WTC11 (cell line): ENCODE results near the gene THSD4. TPM values are rescaled to one million over a fixed set of nuclear protein-coding genes. Genes with fewer than 3 reads are reported as not detected.

Experiments used
- ATAC-seq: fragments of 200-7000 bp; cut with Tn5 transposase; 2 replicates; pipeline ENCODE4 v1.10.0; 2021; ENCODE audit warnings: mild to moderate bottlenecking, moderate library complexity
- CTCF ChIA-PET: fragments of 300-600 bp; sonication (Branson Sonifier 250); formaldehyde crosslinking; loops from one replicate; lab custom pipeline; 2021; ENCODE audit warnings: antibody characterized with exemption; lab: Charles Lee
- POLR2A ChIA-PET: fragments of 350-600 bp; sonication (Branson Sonifier 250); formaldehyde crosslinking; loops from one replicate; lab custom pipeline; 2021; ENCODE audit warnings: antibody characterized with exemption; lab: Charles Lee
- DNase-seq: peaks from one replicate; pipeline ENCODE4 v3.0.0; 2021; ENCODE audit warnings: low spot score
- H3K27ac Mint-ChIP-seq: 2 replicates; pipeline ENCODE4 v1.8.0; 2021; ENCODE audit warnings: mixed read lengths
- H3K27me3 Mint-ChIP-seq: 2 replicates; pipeline ENCODE4 v1.8.0; 2021; ENCODE audit warnings: low read depth, mild to moderate bottlenecking, moderate library complexity, mixed read lengths
- H3K36me3 Mint-ChIP-seq: 2 replicates; pipeline ENCODE4 v1.8.0; 2021; ENCODE audit warnings: mixed read lengths
- H3K4me1 Mint-ChIP-seq: 2 replicates; pipeline ENCODE4 v1.8.0; 2022; ENCODE audit warnings: mixed read lengths
- H3K4me3 Mint-ChIP-seq: 2 replicates; pipeline ENCODE4 v1.8.0; 2021; ENCODE audit warnings: mild to moderate bottlenecking, moderate library complexity, mixed read lengths
- H3K9me3 Mint-ChIP-seq: 2 replicates; pipeline ENCODE4 v1.8.0; 2021; ENCODE audit warnings: mixed read lengths
- ATF1 ChIP-seq: sonication (generic); formaldehyde crosslinking; IDR thresholded peaks from 2 replicates; pipeline ENCODE4 v1.8.1; 2023; ENCODE audit warnings: mild to moderate bottlenecking, moderate library complexity, missing genetic modification reagents
- CDX4 ChIP-seq: fragments of 250-450 bp; sonication (Bioruptor Pico); IDR thresholded peaks from 2 replicates; pipeline ENCODE4 v1.9.0; 2021; ENCODE audit warnings: moderate library complexity, mild to moderate bottlenecking, inconsistent platforms, borderline replicate concordance
- CREM ChIP-seq: sonication (generic); formaldehyde crosslinking; IDR thresholded peaks from 2 replicates; pipeline ENCODE4 v1.8.1; 2022; ENCODE audit warnings: mild to moderate bottlenecking, missing genetic modification reagents, moderate library complexity
- E2F5 ChIP-seq: sonication (generic); formaldehyde crosslinking; IDR thresholded peaks from 2 replicates; pipeline ENCODE4 v1.8.1; 2022; ENCODE audit warnings: mild to moderate bottlenecking, moderate library complexity, missing genetic modification reagents
- ELF4 ChIP-seq: sonication (generic); formaldehyde crosslinking; IDR thresholded peaks from 2 replicates; pipeline ENCODE4 v1.8.1; 2022; ENCODE audit warnings: low read depth, mild to moderate bottlenecking, moderate library complexity, missing genetic modification reagents
- EMX1 ChIP-seq: fragments of 250-450 bp; sonication (Bioruptor Pico); IDR thresholded peaks from 2 replicates; pipeline ENCODE4 v1.8.0; 2021; ENCODE audit warnings: mild to moderate bottlenecking
- ESRRA ChIP-seq: sonication (generic); formaldehyde crosslinking; IDR thresholded peaks from 2 replicates; pipeline ENCODE4 v1.8.1; 2022; ENCODE audit warnings: mild to moderate bottlenecking, missing genetic modification reagents, borderline replicate concordance
- ETV6 ChIP-seq: sonication (generic); formaldehyde crosslinking; IDR thresholded peaks from 2 replicates; pipeline ENCODE4 v1.8.1; 2022; ENCODE audit warnings: mild to moderate bottlenecking, missing genetic modification reagents
- FOXP1 ChIP-seq: sonication (generic); formaldehyde crosslinking; IDR thresholded peaks from 2 replicates; pipeline ENCODE4 v1.8.0; 2022; ENCODE audit warnings: missing genetic modification reagents, mild to moderate bottlenecking, moderate library complexity, borderline replicate concordance
- FOXP4 ChIP-seq: sonication (generic); formaldehyde crosslinking; IDR thresholded peaks from 2 replicates; pipeline ENCODE4 v1.8.0; 2022; ENCODE audit warnings: mild to moderate bottlenecking, missing genetic modification reagents
- GABPB1 ChIP-seq: sonication (generic); formaldehyde crosslinking; IDR thresholded peaks from 2 replicates; pipeline ENCODE4 v1.8.1; 2023; ENCODE audit warnings: mild to moderate bottlenecking, missing genetic modification reagents
- GRHL2 ChIP-seq: fragments of 250-450 bp; sonication (Bioruptor Pico); IDR thresholded peaks from 2 replicates; pipeline ENCODE4 v1.8.0; 2022; ENCODE audit warnings: mild to moderate bottlenecking, moderate library complexity; ENCODE audit not compliant: insufficient replicate concordance, severe bottlenecking
- GTF2I ChIP-seq: fragments of 250-450 bp; sonication (Bioruptor Pico); conservative IDR thresholded peaks from 2 replicates; pipeline ENCODE4 v1.4.0; 2021; ENCODE audit warnings: mild to moderate bottlenecking
- IRF2 ChIP-seq: sonication (generic); formaldehyde crosslinking; IDR thresholded peaks from 2 replicates; pipeline ENCODE4 v1.8.0; 2022; ENCODE audit warnings: low read depth, missing genetic modification reagents, borderline replicate concordance
- KAT7 ChIP-seq: sonication (generic); formaldehyde crosslinking; IDR thresholded peaks from 2 replicates; pipeline ENCODE4 v1.8.1; 2023; ENCODE audit warnings: missing genetic modification reagents, mild to moderate bottlenecking, borderline replicate concordance
- MLX ChIP-seq: sonication (generic); formaldehyde crosslinking; IDR thresholded peaks from 2 replicates; pipeline ENCODE4 v1.8.1; 2023; ENCODE audit warnings: mild to moderate bottlenecking, missing genetic modification reagents, moderate library complexity
- MXD4 ChIP-seq: fragments of 250-450 bp; sonication (Bioruptor Pico); IDR thresholded peaks from 2 replicates; pipeline ENCODE4 v1.8.0; 2021; ENCODE audit warnings: mild to moderate bottlenecking, moderate library complexity, borderline replicate concordance
- NFATC4 ChIP-seq: fragments of 250-450 bp; sonication (Bioruptor Pico); IDR thresholded peaks from 2 replicates; pipeline ENCODE4 v1.9.0; 2021; ENCODE audit warnings: mild to moderate bottlenecking
- NFE2L1 ChIP-seq: sonication (generic); formaldehyde crosslinking; IDR thresholded peaks from 2 replicates; pipeline ENCODE4 v1.8.1; 2023; ENCODE audit warnings: missing genetic modification reagents
- OVOL2 ChIP-seq: fragments of 250-450 bp; sonication (Bioruptor Pico); IDR thresholded peaks from 2 replicates; pipeline ENCODE4 v1.9.0; 2021; ENCODE audit warnings: mild to moderate bottlenecking, borderline replicate concordance
- PRRX2 ChIP-seq: fragments of 250-450 bp; sonication (Bioruptor Pico); IDR thresholded peaks from 2 replicates; pipeline ENCODE4 v1.8.0; 2021; ENCODE audit warnings: mild to moderate bottlenecking
- RORB ChIP-seq: fragments of 250-450 bp; sonication (Bioruptor Pico); IDR thresholded peaks from 2 replicates; pipeline ENCODE4 v1.9.0; 2021; ENCODE audit warnings: mild to moderate bottlenecking
- SMAD4 ChIP-seq: sonication (generic); formaldehyde crosslinking; IDR thresholded peaks from 2 replicates; pipeline ENCODE4 v1.8.0; 2022; ENCODE audit warnings: mild to moderate bottlenecking, missing genetic modification reagents
- SOX15 ChIP-seq: fragments of 250-450 bp; sonication (Bioruptor Pico); IDR thresholded peaks from 2 replicates; pipeline ENCODE4 v1.9.0; 2021; ENCODE audit warnings: mild to moderate bottlenecking
- ZBTB21 ChIP-seq: sonication (generic); formaldehyde crosslinking; IDR thresholded peaks from 2 replicates; pipeline ENCODE4 v1.8.1; 2023; ENCODE audit warnings: mild to moderate bottlenecking, missing genetic modification reagents, borderline replicate concordance
- ZNF121 ChIP-seq: sonication (generic); formaldehyde crosslinking; IDR thresholded peaks from 2 replicates; pipeline ENCODE4 v1.8.0; 2023; ENCODE audit warnings: missing genetic modification reagents
- ZNF138 ChIP-seq: sonication (generic); formaldehyde crosslinking; conservative IDR thresholded peaks from 2 replicates; pipeline ENCODE4 v1.8.1; 2022; ENCODE audit warnings: mild to moderate bottlenecking, moderate library complexity, missing genetic modification reagents
- ZNF425 ChIP-seq: fragments of 250-450 bp; sonication (Bioruptor Pico); conservative IDR thresholded peaks from 2 replicates; pipeline ENCODE4 v1.9.0; 2021; ENCODE audit warnings: mild to moderate bottlenecking
- ZNF671 ChIP-seq: fragments of 250-450 bp; sonication (Bioruptor Pico); IDR thresholded peaks from 2 replicates; pipeline ENCODE4 v1.8.0; 2021; ENCODE audit warnings: mild to moderate bottlenecking
- total RNA-seq: library from RNA; stranded (reverse); gene quantifications from 3 replicates; pipeline ENCODE4 v1.2.3, GENCODE V29; 2021

The THSD4 gene
- total RNA-seq, 1 experiment from 2014 or later, result 7.8 TPM

GRCh38 chr15:71758711-71759110 lies 643.4 kb downstream of the THSD4 start:
- DNase-seq, result no peak
- no peak for TF ChIP-seq MLX
- TF ChIP-seq ETV6 (CRISPR knock-in tag), result no peak
- no peak for TF ChIP-seq OVOL2 (CRISPR knock-in tag)
- TF ChIP-seq E2F5 (CRISPR knock-in tag), result no peak
- no peak for TF ChIP-seq EMX1 (CRISPR knock-in tag)
- TF ChIP-seq ZNF425 (CRISPR knock-in tag), result no peak
- no peak for TF ChIP-seq GRHL2 (CRISPR knock-in tag)
- TF ChIP-seq ZNF121 (CRISPR knock-in tag), result no peak
- no peak for TF ChIP-seq CREM (CRISPR knock-in tag)
- no peak for TF ChIP-seq CDX4 (CRISPR knock-in tag)
- no peak for TF ChIP-seq ESRRA (CRISPR knock-in tag)
- no peak for TF ChIP-seq KAT7
- no peak for TF ChIP-seq RORB
- TF ChIP-seq IRF2, result no peak
- no peak for TF ChIP-seq ATF1 (CRISPR knock-in tag)
- no peak for ATAC-seq
- no peak overlapping the region for H3K4me3 Mint-ChIP-seq
- ChIA-PET CTCF (interaction anchor here (1.6 kb wide), 1 partner anchor 44 kb away, joined by 3 read pairs; no protein-coding TSS in a partner anchor), POLR2A (no interaction called here)
- H3K36me3 Mint-ChIP-seq, result peaks cover 19% of the 10 kb centered on the region
- H3K9me3 Mint-ChIP-seq, result peaks cover 38% of the 10 kb centered on the region
- H3K4me1 Mint-ChIP-seq, result no peaks in the 10 kb centered on the region
- H3K27me3 Mint-ChIP-seq, result no peaks in the 10 kb centered on the region
- no peak overlapping the region for H3K27ac Mint-ChIP-seq

- Mint-ChIP-seq H3K4me1 (no peaks in the 10 kb centered on the region), H3K36me3 (peaks cover 19% of the 10 kb centered on the region), H3K4me3 (no peak overlapping the region), H3K27me3 (no peaks in the 10 kb centered on the region), H3K27ac (no peak overlapping the region), H3K9me3 (peaks cover 33% of the 10 kb centered on the region)
- POLR2A ChIA-PET, result no interaction called here
- DNase-seq (no peak), ATAC-seq (no peak)
- TF ChIP-seq ELF4 (CRISPR knock-in tag), result no peak
- TF ChIP-seq FOXP1 (CRISPR knock-in tag), result no peak
- TF ChIP-seq GTF2I (CRISPR knock-in tag), result no peak
- no peak for TF ChIP-seq NFE2L1 (CRISPR knock-in tag)
- TF ChIP-seq FOXP4 (CRISPR knock-in tag), result no peak
- no peak for TF ChIP-seq ZNF671
- no peak for TF ChIP-seq ZBTB21 (CRISPR knock-in tag)
- TF ChIP-seq PRRX2, result no peak
- no peak for TF ChIP-seq ZNF138
- TF ChIP-seq NFATC4 (CRISPR knock-in tag), result no peak
- TF ChIP-seq SMAD4, result no peak
- TF ChIP-seq SOX15, result no peak
- no peak for TF ChIP-seq ZNF121 (CRISPR knock-in tag)
- TF ChIP-seq MXD4 (CRISPR knock-in tag), result no peak
- no peak for TF ChIP-seq GABPB1 (CRISPR knock-in tag)
- CTCF ChIA-PET, result no interaction called here
Measured at GRCh38 chr15:71760852-71761251, 645.6 kb downstream of the THSD4 start.
